GM19240 (cell line): Measurements from ENCODE around the gene DENND10.
"Not testable (repeated sequence)": the region's sequence is repeated elsewhere in the genome, so short reads cannot be mapped to it uniquely, and the experiment has no call there.

Source experiments
- DNase-seq: peaks from one replicate; pipeline ENCODE4 v3.0.0; 2011; ENCODE audit warnings: low spot score; ENCODE audit not compliant: insufficient read length

The DENND10 gene

DNA sequence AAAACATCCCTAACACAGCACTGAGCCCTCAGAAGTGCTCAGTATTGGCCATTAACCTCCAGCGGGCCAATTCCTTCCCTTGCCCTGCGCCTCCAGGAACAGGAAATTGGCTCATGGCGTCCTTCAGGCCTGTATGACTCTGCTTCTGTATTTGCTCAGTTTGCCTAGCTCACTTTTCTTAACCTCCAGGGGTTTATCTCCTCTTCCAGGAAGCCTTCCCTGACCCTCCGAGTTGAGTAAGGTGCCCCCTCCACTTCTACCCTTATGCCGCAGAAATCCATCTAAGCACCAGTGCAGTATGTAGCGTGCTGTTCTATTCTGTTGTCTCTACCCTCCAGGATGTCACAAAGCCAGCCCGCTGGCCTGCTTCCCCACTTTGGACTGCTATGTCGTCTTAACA, 62.7 kb downstream of the DENND10 start:
- no peak for DNase-seq

DNA sequence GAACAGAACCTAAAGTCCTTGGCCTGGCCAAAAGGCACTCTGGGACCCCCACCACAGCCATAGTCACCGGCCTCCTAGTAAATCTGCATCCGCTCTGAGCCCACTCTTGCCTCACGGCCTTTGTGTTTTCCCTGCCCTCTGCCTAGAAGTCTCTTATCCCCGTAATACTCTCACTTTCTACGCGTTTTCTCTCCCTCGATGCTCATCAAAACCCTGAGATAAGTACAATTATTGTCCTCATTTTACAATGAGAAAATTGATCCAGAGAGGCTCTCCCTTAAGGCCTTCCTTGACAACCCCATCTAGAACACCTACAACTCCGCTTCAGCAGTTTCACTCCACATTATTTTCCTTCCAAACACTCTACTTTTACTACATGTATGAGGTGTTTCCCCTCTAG, 63.1 kb downstream of the DENND10 start:
- no peak for DNase-seq

- no peak for DNase-seq
Measured at GRCh38 chr10:119174109-119174508, 70.2 kb downstream of the DENND10 start.

- DNase-seq, result no peak
Measured at GRCh38 chr10:119176166-119176565, 72.3 kb downstream of the DENND10 start.

DNA sequence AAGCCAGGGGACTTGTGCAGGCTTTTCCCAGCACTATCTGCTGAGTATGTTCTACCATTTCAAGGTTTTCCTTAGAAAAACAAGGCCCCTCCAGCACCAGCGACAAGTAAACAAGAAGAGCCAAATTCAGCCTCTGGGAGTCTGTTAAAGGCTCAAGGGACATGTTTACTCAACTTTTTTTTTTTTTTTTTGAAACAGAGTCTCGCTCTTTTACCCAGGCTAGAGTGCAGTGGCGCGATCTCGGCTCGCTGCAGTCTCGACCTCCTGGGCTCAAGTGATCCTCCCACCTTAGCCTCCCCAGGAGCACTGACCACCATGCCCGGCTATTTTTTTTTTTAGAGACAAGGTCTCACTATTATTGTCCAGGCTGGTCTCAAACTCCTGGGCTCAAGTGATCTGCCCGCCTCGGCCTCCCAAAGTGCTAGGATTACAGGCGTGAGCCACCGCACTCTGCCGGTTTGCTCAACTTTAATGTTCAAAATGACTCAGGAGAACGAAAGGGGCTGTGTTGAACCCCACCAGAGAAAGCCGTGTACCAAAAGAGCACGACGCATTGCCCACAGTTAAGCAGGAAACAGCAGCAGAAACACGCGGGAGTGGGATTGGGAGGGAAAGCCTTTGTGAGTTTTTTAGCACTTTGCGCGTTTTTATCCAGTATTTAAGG, 73.9 kb downstream of the DENND10 start:
- no peak for DNase-seq

DNA sequence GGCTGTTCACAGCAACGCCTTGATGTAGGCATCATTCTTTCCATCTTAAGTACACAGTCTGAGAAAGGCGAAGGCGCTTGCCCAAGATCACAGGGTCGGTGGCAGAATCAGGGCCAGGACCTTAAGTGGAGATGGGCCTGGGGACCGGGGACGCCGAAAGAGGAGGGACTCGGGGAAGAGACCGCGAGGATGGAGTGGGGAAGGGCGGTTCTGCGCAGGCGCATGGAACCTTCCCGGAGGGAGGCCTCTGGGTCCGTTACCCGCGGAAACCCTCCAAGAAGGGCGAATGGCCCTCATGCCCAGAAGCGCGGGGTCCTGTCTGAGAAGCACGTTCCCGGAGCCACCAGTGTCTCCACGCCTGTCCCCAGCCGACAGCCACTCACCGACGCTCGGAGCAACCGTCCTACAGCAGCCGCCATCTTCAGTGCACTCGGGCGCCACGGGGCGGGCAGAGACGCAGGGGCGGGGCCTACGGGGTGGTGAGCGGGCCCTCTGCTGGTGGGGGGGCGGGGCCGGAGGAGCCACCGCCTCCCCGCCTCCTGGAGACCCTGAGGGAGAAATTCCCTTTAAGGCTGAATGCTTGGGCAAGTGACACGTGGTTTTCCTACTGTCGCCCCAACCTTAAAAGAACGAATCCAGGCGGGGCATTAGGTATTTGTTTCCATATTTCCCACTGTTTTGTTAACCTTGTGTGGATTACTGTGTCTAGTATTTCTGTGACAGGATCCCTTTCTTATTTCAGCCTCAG, 74.6 kb downstream of the DENND10 start, which contains the start of gene PRDX3:
TSS of gene PRDX3 (minus strand) at position 441 of the 748 bp plus-strand sequence. CDS start at position 419, 22 bp downstream.
- peak; percentile 79 for DNase-seq

DNA sequence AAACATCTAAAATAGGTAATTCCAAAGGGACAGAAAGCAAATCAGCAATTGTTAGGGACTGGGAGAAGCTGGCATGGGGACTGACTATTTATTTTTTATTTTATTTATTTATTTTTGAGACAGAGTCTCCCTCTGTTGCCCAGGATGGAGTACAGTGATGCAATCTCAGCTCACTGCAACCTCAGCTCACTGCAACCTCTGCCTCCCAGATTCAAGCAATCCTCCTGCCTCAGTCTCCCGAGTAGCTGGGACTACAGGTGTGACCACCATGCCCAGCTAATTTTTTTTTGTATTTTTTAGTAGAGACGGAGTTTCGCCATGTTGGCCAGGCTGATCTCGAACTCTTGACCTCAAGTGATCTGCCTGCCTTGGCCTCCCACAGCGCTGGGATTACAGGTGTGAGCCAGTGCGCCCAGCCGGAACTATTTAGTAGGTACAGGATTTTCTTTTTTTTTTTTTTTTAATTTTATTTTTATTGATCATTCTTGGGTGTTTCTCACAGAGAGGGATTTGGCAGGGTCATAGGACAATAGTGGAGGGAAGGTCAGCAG, 77.0 kb downstream of the DENND10 start:
- DNase-seq, result not testable (repeated sequence)

GRCh38 chr10:119183664-119184412, 79.9 kb downstream of the DENND10 start:
- no peak for DNase-seq
